Measurements from ENCODE around the gene TSHZ2.
"Not testable (repeated sequence)": the region's sequence is repeated elsewhere in the genome, so short reads cannot be mapped to it uniquely, and the experiment has no call there.

Gene TSHZ2

GRCh38 chr20:53447316-53447715, 475.2 kb downstream of the TSHZ2 start:
- DNase-seq (ENCODE audit: low read depth in 2 of 2), result no peak

- no peak for DNase-seq (ENCODE audit: low read depth in 2 of 2)
Observed at GRCh38 chr20:53448426-53448825, 476.3 kb downstream of the TSHZ2 start.

GRCh38 chr20:53448875-53449274, 476.7 kb downstream of the TSHZ2 start:
- no peak for DNase-seq (ENCODE audit: low read depth in 2 of 2)

GRCh38 chr20:53453076-53453475, 480.9 kb downstream of the TSHZ2 start:
- no peak for DNase-seq (ENCODE audit: low read depth in 2 of 2)

- DNase-seq (ENCODE audit: low read depth in 2 of 2), result no peak
Observed at GRCh38 chr20:53454675-53455276, 482.6 kb downstream of the TSHZ2 start.

GRCh38 chr20:53463101-53463972, 491.2 kb downstream of the TSHZ2 start:
- no peak for DNase-seq (ENCODE audit: low read depth in 2 of 2)

GRCh38 chr20:53466279-53466678, 494.1 kb downstream of the TSHZ2 start:
- no peak for DNase-seq (ENCODE audit: low read depth in 2 of 2)

GRCh38 chr20:53468587-53468986, 496.4 kb downstream of the TSHZ2 start:
- no peak for DNase-seq (ENCODE audit: low read depth in 2 of 2)

GRCh38 chr20:53472859-53473258, 500.7 kb downstream of the TSHZ2 start:
- DNase-seq (ENCODE audit: low read depth in 2 of 2), result not testable (repeated sequence)

- no peak for DNase-seq (ENCODE audit: low read depth in 2 of 2)
Observed at GRCh38 chr20:53480913-53481312, 508.8 kb downstream of the TSHZ2 start.

- DNase-seq (ENCODE audit: low read depth in 2 of 2), result no peak
Observed at GRCh38 chr20:53487461-53488200, 515.5 kb downstream of the TSHZ2 start.

- DNase-seq (ENCODE audit: low read depth in 2 of 2), result no peak
Observed at GRCh38 chr20:53488775-53489272, 516.7 kb downstream of the TSHZ2 start.

GRCh38 chr20:53489528-53489927, 517.4 kb downstream of the TSHZ2 start:
- no peak for DNase-seq (ENCODE audit: low read depth in 2 of 2)

- DNase-seq (ENCODE audit: low read depth in 2 of 2), result no peak
Observed at GRCh38 chr20:53490620-53491019, 518.5 kb downstream of the TSHZ2 start.

- no peak for DNase-seq (ENCODE audit: low read depth in 2 of 2)
Observed at GRCh38 chr20:53491462-53491861, 519.3 kb downstream of the TSHZ2 start.

- no peak for DNase-seq (ENCODE audit: low read depth in 2 of 2)
Observed at GRCh38 chr20:53492212-53492611, 520.1 kb downstream of the TSHZ2 start.

- DNase-seq (ENCODE audit: low read depth in 2 of 2), result no peak
Observed at GRCh38 chr20:53493311-53493857, 521.2 kb downstream of the TSHZ2 start.

- DNase-seq (ENCODE audit: low read depth in 2 of 2), result no peak
Observed at GRCh38 chr20:53494753-53495152, 522.6 kb downstream of the TSHZ2 start.

- no peak for DNase-seq (ENCODE audit: low read depth in 2 of 2)
Observed at GRCh38 chr20:53495398-53496092, 523.4 kb downstream of the TSHZ2 start.

GRCh38 chr20:53497246-53497645, 525.1 kb downstream of the TSHZ2 start:
- no peak for DNase-seq (ENCODE audit: low read depth in 2 of 2)

- DNase-seq (ENCODE audit: low read depth in 2 of 2), result no peak
Observed at GRCh38 chr20:53498341-53498740, 526.2 kb downstream of the TSHZ2 start.

Data from stimulated activated CD4-positive, alpha-beta T cell treated with anti-CD3 and anti-CD28 coated beads, Interleukin-1b, Interleukin-23, amount 100 ng/mL, for 4 hours (primary cell).